Retinal pigment epithelial cell (primary cell): Measurements from ENCODE around the gene ROBO4.
A peak's percentile ranks its signal among the peaks of the same experiment; 100 is the strongest.

Experiments used
- DNase-seq: peaks from one replicate; pipeline ENCODE4 v3.0.0-alpha.2; 2010; ENCODE audit warnings: low read depth
- H3K4me3 ChIP-seq: 2 replicates; pipeline ENCODE4 v1.5.1; 2011; ENCODE audit warnings: mild to moderate bottlenecking, low read length, control low read depth, moderate library complexity
- CTCF ChIP-seq: conservative IDR thresholded peaks from 2 replicates; pipeline ENCODE4 v1.5.1; 2011; ENCODE audit warnings: low read depth, low read length, control low read depth, inconsistent platforms

The ROBO4 gene

GRCh38 chr11:124930799-124931198 lies 33.1 kb upstream of the ROBO4 start:
- no peak for DNase-seq
- no peak for TF ChIP-seq CTCF
- no peak overlapping the region for H3K4me3 ChIP-seq

- H3K4me3 ChIP-seq = no peak overlapping the region
- no peak for DNase-seq
- no peak for TF ChIP-seq CTCF
Observed at GRCh38 chr11:124928942-124929665, 31.4 kb upstream of the ROBO4 start.

GRCh38 chr11:124923296-124923695 lies 25.6 kb upstream of the ROBO4 start:
- no peak overlapping the region for H3K4me3 ChIP-seq
- TF ChIP-seq CTCF = no peak
- no peak for DNase-seq

- no peak for DNase-seq
- no peak overlapping the region for H3K4me3 ChIP-seq
Observed at GRCh38 chr11:124922831-124923230, 25.2 kb upstream of the ROBO4 start.

GRCh38 chr11:124920870-124921609 lies 23.4 kb upstream of the ROBO4 start:
- TF ChIP-seq CTCF = no peak
- H3K4me3 ChIP-seq = peak overlapping the region; percentile 28
- peak; percentile 30 for DNase-seq

More at GRCh38 chr11:124922831-124923230, 25.2 kb upstream of the ROBO4 start:
- no peak for TF ChIP-seq CTCF

- no peak for DNase-seq
- no peak for TF ChIP-seq CTCF
- H3K4me3 ChIP-seq = peak overlapping the region; percentile 28
Observed at GRCh38 chr11:124920356-124920755, 22.7 kb upstream of the ROBO4 start.

- TF ChIP-seq CTCF = no peak
- H3K4me3 ChIP-seq = no peak overlapping the region
- DNase-seq = no peak
Observed at GRCh38 chr11:124919898-124920297, 22.2 kb upstream of the ROBO4 start.
